Activated CD4-positive, CD25-positive, alpha-beta regulatory T cell treated with anti-CD3 and anti-CD28 coated beads, Interleukin-2, amount 50 U/mL, for 24 hours (primary cell): ENCODE results near the gene LLPH.
A peak's percentile ranks its signal among the peaks of the same experiment; 100 is the strongest.
"Not testable (repeated sequence)": the region's sequence is repeated elsewhere in the genome, so short reads cannot be mapped to it uniquely, and the experiment has no call there.

Experiments
- ATAC-seq, 2 donors: fragments of 150-1000 bp; cut with Tn5 transposase; one replicate each; pipeline ENCODE4 v1.10.0; 2021; ENCODE audit warnings: mild to moderate bottlenecking in 1 of 2, moderate library complexity in 1 of 2

Gene LLPH

DNA sequence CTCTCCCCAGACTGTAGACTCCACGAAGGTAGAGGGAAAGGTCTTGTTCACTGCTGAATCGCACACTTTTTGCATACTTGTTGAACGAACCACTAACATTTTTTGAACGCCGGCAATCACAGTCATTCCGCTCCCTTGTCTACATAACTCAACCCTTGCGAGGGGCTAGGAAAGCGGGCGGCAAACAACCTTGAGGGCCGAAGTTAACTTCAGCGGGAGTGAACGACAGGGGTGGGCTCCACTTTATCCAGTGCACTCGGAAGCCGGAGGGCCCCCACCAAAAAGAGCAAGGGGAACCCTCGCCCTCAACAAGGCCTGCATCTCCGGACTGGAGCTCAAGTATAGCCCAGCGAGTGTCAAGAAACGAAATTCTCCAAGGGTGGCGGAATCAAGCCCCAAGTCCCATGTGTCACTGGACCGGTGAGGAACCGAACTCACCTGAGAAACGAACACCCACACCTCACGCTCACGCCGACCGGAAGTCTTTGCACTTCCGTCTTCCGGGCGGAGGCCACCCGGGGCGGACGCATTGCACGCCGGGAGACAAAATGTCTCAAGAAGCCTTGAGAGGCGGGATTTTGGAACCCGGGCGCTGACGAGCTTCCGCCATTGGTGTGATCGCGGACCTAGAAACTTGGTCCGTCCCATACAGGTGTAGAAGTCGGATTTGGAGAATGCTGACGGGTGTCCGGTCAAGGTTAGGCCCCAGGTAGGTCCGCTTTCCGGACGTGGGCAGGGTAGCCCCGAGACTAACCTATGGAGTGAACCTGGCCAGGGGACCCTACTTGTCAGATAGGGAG is at the start of gene LLPH:
Gene LLPH (minus strand): TSS at position 484 of the 800 bp plus-strand sequence. CDS start 1,644 bp downstream, outside the sequence.
- peak; percentile 97 to 98 for ATAC-seq

DNA sequence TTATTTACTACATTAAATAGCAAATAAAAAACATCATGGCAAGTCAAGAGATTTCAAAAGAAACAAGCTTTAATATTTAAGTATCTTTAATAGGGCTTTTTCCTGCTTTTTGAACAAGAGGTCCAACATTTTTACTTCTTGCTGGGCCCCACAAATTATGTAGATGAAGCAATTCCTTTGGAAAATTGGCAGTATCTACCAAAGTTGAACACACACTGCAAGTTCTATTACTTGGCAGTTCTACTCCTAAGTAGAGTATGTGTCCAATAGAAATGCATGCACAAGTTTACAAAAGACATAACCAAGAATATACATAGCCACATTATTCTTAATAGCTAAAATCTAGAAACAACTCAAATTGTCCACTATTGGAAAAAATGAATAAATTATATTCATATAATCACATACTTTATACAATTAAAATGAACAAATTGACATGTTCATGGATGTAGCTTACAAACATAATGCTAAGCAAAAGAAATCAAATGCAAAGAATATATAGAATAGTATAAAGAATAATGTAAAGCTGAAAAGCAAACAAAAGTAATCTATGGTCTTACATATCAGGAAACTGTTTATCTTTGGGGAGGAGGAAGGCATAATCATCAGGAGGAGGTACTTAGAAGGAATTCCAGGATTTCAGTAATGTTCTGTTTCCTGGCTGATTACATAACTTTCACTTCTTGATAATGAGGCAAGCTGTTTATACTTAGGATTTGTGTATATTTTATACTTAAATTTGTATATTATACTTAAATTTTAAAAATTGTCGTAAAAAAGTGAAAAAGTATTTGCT is 45.8 kb upstream of the LLPH start:
- ATAC-seq: no peak

- not testable (repeated sequence) for ATAC-seq
Observed at GRCh38 chr12:66174391-66175325, 44.1 kb upstream of the LLPH start.

GRCh38 chr12:66170606-66171005 is 40.1 kb upstream of the LLPH start:
- no peak for ATAC-seq

DNA sequence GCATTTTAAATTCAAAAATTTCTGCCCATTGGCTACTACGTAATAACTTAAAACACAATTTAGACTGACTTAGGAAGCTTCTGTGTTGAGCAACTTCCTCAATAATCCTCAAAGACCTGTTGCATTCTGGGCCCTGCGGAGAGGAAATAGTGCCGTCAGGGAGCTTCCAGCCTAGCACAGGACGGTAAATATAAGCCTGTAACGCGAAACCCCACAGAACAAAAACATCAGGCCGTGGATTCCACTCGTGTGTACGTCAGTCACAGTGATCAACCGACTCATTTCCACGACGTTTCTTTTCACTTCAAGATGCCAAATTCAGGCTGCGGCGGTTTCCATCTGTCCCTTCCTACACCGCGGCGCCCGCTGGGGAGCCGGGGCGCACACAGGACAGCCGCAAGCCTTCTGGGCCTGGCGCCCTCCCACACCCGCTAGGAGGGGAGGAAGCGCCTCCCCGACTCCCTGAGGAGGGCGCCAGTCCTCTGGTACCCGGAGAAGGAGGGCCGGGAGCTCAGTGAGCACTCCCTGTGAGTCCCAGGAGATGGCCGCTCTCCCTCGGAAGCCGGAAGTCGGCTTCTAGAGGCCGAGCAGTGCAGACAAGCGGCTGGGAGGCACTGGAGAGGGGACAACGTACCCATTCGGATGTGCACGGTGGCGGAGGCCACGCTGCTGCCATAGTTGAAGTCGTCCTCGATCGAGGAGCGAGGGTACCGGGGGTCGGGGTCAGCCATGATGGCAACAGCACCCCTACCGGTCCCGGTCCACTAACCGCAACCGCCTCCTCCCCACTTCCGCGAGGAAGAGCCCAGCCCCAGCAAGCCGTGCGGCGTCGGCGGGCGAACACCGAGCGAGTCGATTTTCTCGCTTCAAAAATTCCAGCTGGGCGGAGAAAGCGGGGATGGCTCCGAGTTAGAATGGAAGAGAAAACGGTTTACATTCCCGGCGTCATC is 38.9 kb upstream of the LLPH start, which contains the start of gene TMBIM4:
Gene TMBIM4 (minus strand): TSS at position 776 of the 950 bp plus-strand sequence. CDS start 45 bp downstream, at position 731.
- ATAC-seq: peak; percentile 84 to 85

GRCh38 chr12:66168410-66168809 is 37.9 kb upstream of the LLPH start:
- no peak for ATAC-seq

- ATAC-seq: no peak
Observed at GRCh38 chr12:66166561-66166960, 36.0 kb upstream of the LLPH start.

- no peak for ATAC-seq
Observed at GRCh38 chr12:66165141-66165540, 34.6 kb upstream of the LLPH start.

- no peak for ATAC-seq
Observed at GRCh38 chr12:66164349-66164821, 33.8 kb upstream of the LLPH start.

DNA sequence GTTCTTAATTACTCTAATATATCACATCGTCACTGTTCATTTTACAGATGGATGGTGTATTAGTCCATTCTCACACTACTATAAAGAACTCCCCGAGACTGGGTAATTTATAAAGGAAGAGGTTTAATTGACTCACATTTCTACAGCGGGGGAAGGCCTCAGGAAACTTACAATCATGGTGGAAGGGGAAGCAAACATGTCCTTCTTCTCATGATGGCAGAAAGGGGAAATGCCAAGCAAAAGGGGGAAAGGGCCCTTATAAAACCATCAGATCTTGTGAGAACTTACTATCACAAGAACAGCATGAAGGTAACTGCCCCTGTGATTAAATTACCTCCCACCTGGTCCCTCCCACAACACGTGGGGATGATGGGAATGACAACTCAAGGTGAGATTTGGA is 32.7 kb upstream of the LLPH start:
- ATAC-seq: no peak

GRCh38 chr12:66162701-66163100 is 32.2 kb upstream of the LLPH start:
- no peak for ATAC-seq

GRCh38 chr12:66160704-66161103 is 30.2 kb upstream of the LLPH start:
- no peak for ATAC-seq

DNA sequence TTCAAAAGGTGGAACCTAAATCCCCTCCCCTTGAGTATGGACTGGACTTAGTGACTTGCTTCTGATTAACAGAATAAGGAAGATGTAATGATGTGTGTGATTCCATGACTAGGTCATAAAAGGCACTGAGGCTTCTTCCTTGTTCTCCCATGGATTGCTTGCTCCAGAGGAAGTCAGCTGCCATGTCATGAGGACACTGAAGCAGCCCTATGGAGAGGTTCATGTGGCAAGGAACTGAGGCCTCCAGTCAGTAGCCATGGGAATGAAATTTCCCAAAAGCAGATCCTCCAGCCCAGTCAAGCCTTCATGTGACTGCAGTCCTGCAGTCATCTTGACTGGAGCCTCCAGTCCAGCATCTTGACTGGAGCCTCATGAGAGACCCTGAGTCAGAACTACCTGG is 28.6 kb upstream of the LLPH start:
- no peak for ATAC-seq

- ATAC-seq: no peak
Observed at GRCh38 chr12:66156654-66157053, 26.1 kb upstream of the LLPH start.

DNA sequence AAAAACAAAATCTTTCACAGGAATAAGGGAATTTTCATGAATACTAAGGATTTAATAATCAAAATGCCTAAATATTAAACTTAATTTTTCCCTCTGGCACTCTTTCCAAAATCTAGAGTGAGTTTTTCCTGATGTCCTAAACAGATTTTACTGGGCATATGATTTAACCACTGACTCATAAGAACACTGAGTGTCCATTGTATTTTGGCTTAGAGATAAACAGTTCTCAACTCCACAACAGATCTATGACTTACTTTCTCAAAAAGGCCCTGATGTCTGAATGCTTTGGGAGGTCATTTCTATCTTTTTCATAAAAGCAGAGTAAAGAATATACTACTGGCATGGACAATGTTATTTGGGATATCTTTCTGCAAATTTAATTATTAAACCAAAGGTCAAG is 24.2 kb upstream of the LLPH start:
- ATAC-seq: no peak

- no peak for ATAC-seq
Observed at GRCh38 chr12:66152732-66153131, 22.2 kb upstream of the LLPH start.

- ATAC-seq: no peak
Observed at GRCh38 chr12:66149702-66150398, 19.3 kb upstream of the LLPH start.

DNA sequence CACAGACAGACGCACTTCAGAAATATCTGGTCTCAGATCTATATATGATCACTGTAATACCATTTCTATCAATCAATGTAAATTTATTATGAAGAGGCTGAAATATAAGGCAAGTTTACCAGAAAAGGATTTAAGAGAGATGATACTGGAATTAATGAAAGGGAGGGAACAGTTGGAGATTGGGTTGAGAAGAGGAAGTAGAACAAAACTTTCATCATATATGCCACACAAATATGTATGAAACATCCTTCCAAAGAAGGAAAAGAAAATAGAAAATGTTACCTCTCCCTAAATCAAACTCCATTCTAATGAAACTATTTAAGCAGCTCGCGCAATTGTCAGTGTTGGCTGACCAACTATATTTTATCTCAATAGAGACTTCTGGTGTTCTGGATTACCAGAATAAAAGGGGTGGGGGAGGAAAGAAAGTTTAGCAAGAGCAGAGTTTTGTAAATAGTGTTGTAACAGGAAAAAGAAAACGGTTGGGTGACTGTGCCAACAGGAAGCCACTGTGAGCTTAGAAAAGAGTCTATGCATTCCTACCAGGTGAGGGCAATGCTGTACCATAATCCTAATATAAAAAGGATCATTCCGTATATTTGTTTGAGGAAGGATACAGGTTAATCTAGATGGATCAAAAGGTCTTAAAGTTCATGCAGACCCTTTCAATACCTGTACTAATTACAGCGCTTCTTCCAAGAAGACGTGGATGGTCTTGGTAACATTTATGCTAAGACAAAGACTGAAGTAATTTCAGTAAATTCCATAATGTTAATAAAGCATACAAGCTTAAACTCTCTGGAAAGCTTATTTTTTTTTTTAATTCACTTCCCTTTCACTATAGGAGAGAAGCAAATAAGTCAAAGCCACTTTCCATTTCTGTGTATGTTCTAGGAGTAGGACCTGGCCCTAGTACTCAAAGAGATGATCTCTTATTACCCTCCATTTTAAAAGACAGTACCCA is 14.5 kb upstream of the LLPH start:
- ATAC-seq: no peak

- ATAC-seq: no peak
Observed at GRCh38 chr12:66143868-66144267, 13.3 kb upstream of the LLPH start.
